ENCODE measurements around the gene LY6G5B.
A peak's percentile ranks its signal among the peaks of the same experiment; 100 is the strongest.

Gene LY6G5B

GRCh38 chr6:31642798-31643570 lies 26.8 kb upstream of the LY6G5B start:
- no peak for DNase-seq

- DNase-seq = no peak
Measured at GRCh38 chr6:31643818-31644454, 25.8 kb upstream of the LY6G5B start.

GRCh38 chr6:31645325-31645724 lies 24.5 kb upstream of the LY6G5B start:
- no peak for DNase-seq

- no peak for DNase-seq
Measured at GRCh38 chr6:31651602-31652191, 18.1 kb upstream of the LY6G5B start.

- peak; percentile 89 for DNase-seq
Measured at GRCh38 chr6:31652925-31653724, 16.7 kb upstream of the LY6G5B start.

- DNase-seq = no peak
Measured at GRCh38 chr6:31654574-31655348, 15.0 kb upstream of the LY6G5B start.

GRCh38 chr6:31655349-31656237 lies 14.2 kb upstream of the LY6G5B start, which contains the start of gene APOM:
APOM (plus strand) TSS chr6:31655894; CDS start chr6:31655967, 73 bp downstream.
- no peak for DNase-seq

GRCh38 chr6:31657406-31658157 lies 12.2 kb upstream of the LY6G5B start:
- DNase-seq = no peak

GRCh38 chr6:31658158-31658688 lies 11.6 kb upstream of the LY6G5B start:
- no peak for DNase-seq

- no peak for DNase-seq
Measured at GRCh38 chr6:31658983-31659648, 10.7 kb upstream of the LY6G5B start.

- DNase-seq = peak; percentile 42
Measured at GRCh38 chr6:31659649-31660380, 10.0 kb upstream of the LY6G5B start.

- peak; percentile 76 for DNase-seq
Measured at GRCh38 chr6:31660381-31661261, 9.2 kb upstream of the LY6G5B start, which contains the start of gene C6orf47. C6orf47 (minus strand) TSS chr6:31660778; CDS start chr6:31659947, 831 bp downstream.

GRCh38 chr6:31661262-31662123 lies 8.3 kb upstream of the LY6G5B start:
- DNase-seq = no peak

- DNase-seq = no peak
Measured at GRCh38 chr6:31662124-31662723, 7.6 kb upstream of the LY6G5B start.

GRCh38 chr6:31663126-31663960 lies 6.4 kb upstream of the LY6G5B start:
- no peak for DNase-seq

Data from stimulated activated CD4-positive, alpha-beta T cell treated with anti-CD3 and anti-CD28 coated beads, Interleukin-4, amount 100 ng/mL, for 24 hours (primary cell).